ENCODE results near the gene ZNF324.

GRCh38 chr19:58460039-58460438 lies 6.8 kb upstream of the ZNF324 start:
- TF ChIP-seq CTCF (conservative IDR thresholded peaks at IDR 0.05; ENCODE audit: low read length) (no peak), EZH2phosphoT487 (IDR thresholded peaks at IDR 0.05; ENCODE audit: borderline replicate concordance) (no peak)
